ENCODE measurements around the gene DTX4. TPM values are rescaled to one million over a fixed set of nuclear protein-coding genes. Genes with fewer than 3 reads are reported as not detected.

The DTX4 gene

GRCh38 chr11:59254286-59254685 lies 82.4 kb downstream of the DTX4 start:
- H3K56ac ChIP-seq (ENCODE audit: low read length) = no peak overlapping the region
- H3K27ac ChIP-seq (ENCODE audit: low read depth, low read length) = no peak overlapping the region
- no peaks in the 10 kb centered on the region for H3K79me1 ChIP-seq (ENCODE audit: low read length)
- no peak overlapping the region for H4K5ac ChIP-seq (ENCODE audit: low read length)
- no peak overlapping the region for H3K4me3 ChIP-seq (ENCODE audit: low read length)
- no peak overlapping the region for H3K4ac ChIP-seq (ENCODE audit: low read depth, low read length)
- no peak overlapping the region for H3K4me2 ChIP-seq (ENCODE audit: low read length)
- no peak for DNase-seq
- no peak overlapping the region for H2BK15ac ChIP-seq (replicated peaks; ENCODE audit: low read depth)
- H4K8ac ChIP-seq (ENCODE audit: low read depth, low read length) = no peak overlapping the region
- H3K79me2 ChIP-seq (ENCODE audit: control insufficient read depth, insufficient read depth, low read length) = no peaks in the 10 kb centered on the region
- H2BK120ac ChIP-seq (ENCODE audit: low read depth, low read length) = no peak overlapping the region
- no peak overlapping the region for H3K23ac ChIP-seq (ENCODE audit: low read length)
- H3K27me3 ChIP-seq (ENCODE audit: insufficient read depth, low read length, poor library complexity) = no peaks in the 10 kb centered on the region
- no peak overlapping the region for H3K9ac ChIP-seq (ENCODE audit: low read length)
- H3K4me1 ChIP-seq (ENCODE audit: control insufficient read depth, low read depth, low read length) = no peaks in the 10 kb centered on the region
- H2BK5ac ChIP-seq (ENCODE audit: low read length) = no peak overlapping the region
- no peak overlapping the region for H3K18ac ChIP-seq (ENCODE audit: low read length)
- no peaks in the 10 kb centered on the region for H3K36me3 ChIP-seq (ENCODE audit: control insufficient read depth, insufficient read depth, low read length)
- H2AK5ac ChIP-seq (ENCODE audit: low read length) = no peak overlapping the region

GRCh38 chr11:59255281-59255680 lies 83.3 kb downstream of the DTX4 start:
- no peak overlapping the region for H3K4ac ChIP-seq (ENCODE audit: low read depth, low read length)
- no peak overlapping the region for H3K4me2 ChIP-seq (ENCODE audit: low read length)
- no peak overlapping the region for H4K5ac ChIP-seq (ENCODE audit: low read length)
- H3K27me3 ChIP-seq (ENCODE audit: insufficient read depth, low read length, poor library complexity) = no peaks in the 10 kb centered on the region
- no peak overlapping the region for H3K56ac ChIP-seq (ENCODE audit: low read length)
- H3K79me2 ChIP-seq (ENCODE audit: control insufficient read depth, insufficient read depth, low read length) = no peaks in the 10 kb centered on the region
- no peaks in the 10 kb centered on the region for H3K79me1 ChIP-seq (ENCODE audit: low read length)
- H3K4me1 ChIP-seq (ENCODE audit: control insufficient read depth, low read depth, low read length) = no peaks in the 10 kb centered on the region
- H3K36me3 ChIP-seq (ENCODE audit: control insufficient read depth, insufficient read depth, low read length) = no peaks in the 10 kb centered on the region
- no peak overlapping the region for H3K9ac ChIP-seq (ENCODE audit: low read length)
- H2AK5ac ChIP-seq (ENCODE audit: low read length) = no peak overlapping the region
- no CpG with 5 or more reads among the region's 8 CpGs for whole genome bisulfite sequencing (ENCODE audit: extremely low coverage, insufficient coverage, low lambda C conversion rate)
- H2BK15ac ChIP-seq (replicated peaks; ENCODE audit: low read depth) = no peak overlapping the region
- DNase-seq = peak; percentile 64
- H4K8ac ChIP-seq (ENCODE audit: low read depth, low read length) = no peak overlapping the region
- H2BK120ac ChIP-seq (ENCODE audit: low read depth, low read length) = no peak overlapping the region
- no peak overlapping the region for H3K23ac ChIP-seq (ENCODE audit: low read length)
- no peak overlapping the region for H3K4me3 ChIP-seq (ENCODE audit: low read length)
- no peak overlapping the region for H3K27ac ChIP-seq (ENCODE audit: low read depth, low read length)
- no peak overlapping the region for H3K18ac ChIP-seq (ENCODE audit: low read length)
- H2BK5ac ChIP-seq (ENCODE audit: low read length) = no peak overlapping the region

Small RNA genes lying within 50 kb of the gene (small RNA-seq; reads per million reads assigned to genes)
- gene RN7SL42P (ENCODE audit: insufficient read depth) = not detected

Measured in mesendoderm (in vitro differentiated cells).